Measurements from ENCODE around the gene NUCB1.
"Not testable (repeated sequence)": the region's sequence is repeated elsewhere in the genome, so short reads cannot be mapped to it uniquely, and the experiment has no call there.

Gene NUCB1

GRCh38 chr19:48906324-48906723, 6.2 kb downstream of the NUCB1 start:
- no peak for DNase-seq (ENCODE audit: low read depth)

- DNase-seq (ENCODE audit: low read depth): no peak
Measured at GRCh38 chr19:48907671-48908070, 7.6 kb downstream of the NUCB1 start.

- DNase-seq (ENCODE audit: low read depth): not testable (repeated sequence)
Measured at GRCh38 chr19:48909424-48910077, 9.4 kb downstream of the NUCB1 start.

GRCh38 chr19:48910803-48911202, 10.7 kb downstream of the NUCB1 start:
- DNase-seq (ENCODE audit: low read depth): no peak

- DNase-seq (ENCODE audit: low read depth): no peak
Measured at GRCh38 chr19:48913114-48913889, 13.2 kb downstream of the NUCB1 start.

- no peak for DNase-seq (ENCODE audit: low read depth)
Measured at GRCh38 chr19:48914181-48914580, 14.1 kb downstream of the NUCB1 start.

GRCh38 chr19:48915757-48916156, 15.6 kb downstream of the NUCB1 start:
- DNase-seq (ENCODE audit: low read depth): no peak

GRCh38 chr19:48918071-48918470, 18.0 kb downstream of the NUCB1 start:
- no peak for DNase-seq (ENCODE audit: low read depth)

GRCh38 chr19:48918801-48919247, 18.7 kb downstream of the NUCB1 start:
- DNase-seq (ENCODE audit: low read depth): peak; percentile 36

- not testable (repeated sequence) for DNase-seq (ENCODE audit: low read depth)
Measured at GRCh38 chr19:48919271-48919670, 19.2 kb downstream of the NUCB1 start.

GRCh38 chr19:48920949-48921348, 20.8 kb downstream of the NUCB1 start:
- no peak for DNase-seq (ENCODE audit: low read depth)

GRCh38 chr19:48921721-48922500, 21.8 kb downstream of the NUCB1 start:
- DNase-seq (ENCODE audit: low read depth): no peak

GRCh38 chr19:48922548-48923490, 22.7 kb downstream of the NUCB1 start:
- no peak for DNase-seq (ENCODE audit: low read depth)

GRCh38 chr19:48925240-48925843, 25.2 kb downstream of the NUCB1 start:
- peak; percentile 92 for DNase-seq (ENCODE audit: low read depth)

- not testable (repeated sequence) for DNase-seq (ENCODE audit: low read depth)
Measured at GRCh38 chr19:48925890-48926289, 25.8 kb downstream of the NUCB1 start.

- peak; percentile 97 for DNase-seq (ENCODE audit: low read depth)
Measured at GRCh38 chr19:48926909-48927308, 26.8 kb downstream of the NUCB1 start.

- not testable (repeated sequence) for DNase-seq (ENCODE audit: low read depth)
Measured at GRCh38 chr19:48927692-48928091, 27.6 kb downstream of the NUCB1 start.

- DNase-seq (ENCODE audit: low read depth): no peak
Measured at GRCh38 chr19:48928164-48929025, 28.3 kb downstream of the NUCB1 start.

- peak; percentile 59 for DNase-seq (ENCODE audit: low read depth)
Measured at GRCh38 chr19:48933382-48933932, 33.3 kb downstream of the NUCB1 start, which contains the start of gene DHDH. Gene DHDH (plus strand): TSS chr19:48933699. CDS start chr19:48933722, 23 bp downstream.

GRCh38 chr19:48934837-48935236, 34.7 kb downstream of the NUCB1 start:
- DNase-seq (ENCODE audit: low read depth): no peak

Measured in EH (cell line).